ENCODE results near the gene WDPCP.
"Not testable (repeated sequence)": the region's sequence is repeated elsewhere in the genome, so short reads cannot be mapped to it uniquely, and the experiment has no call there.

Gene WDPCP, protein sequence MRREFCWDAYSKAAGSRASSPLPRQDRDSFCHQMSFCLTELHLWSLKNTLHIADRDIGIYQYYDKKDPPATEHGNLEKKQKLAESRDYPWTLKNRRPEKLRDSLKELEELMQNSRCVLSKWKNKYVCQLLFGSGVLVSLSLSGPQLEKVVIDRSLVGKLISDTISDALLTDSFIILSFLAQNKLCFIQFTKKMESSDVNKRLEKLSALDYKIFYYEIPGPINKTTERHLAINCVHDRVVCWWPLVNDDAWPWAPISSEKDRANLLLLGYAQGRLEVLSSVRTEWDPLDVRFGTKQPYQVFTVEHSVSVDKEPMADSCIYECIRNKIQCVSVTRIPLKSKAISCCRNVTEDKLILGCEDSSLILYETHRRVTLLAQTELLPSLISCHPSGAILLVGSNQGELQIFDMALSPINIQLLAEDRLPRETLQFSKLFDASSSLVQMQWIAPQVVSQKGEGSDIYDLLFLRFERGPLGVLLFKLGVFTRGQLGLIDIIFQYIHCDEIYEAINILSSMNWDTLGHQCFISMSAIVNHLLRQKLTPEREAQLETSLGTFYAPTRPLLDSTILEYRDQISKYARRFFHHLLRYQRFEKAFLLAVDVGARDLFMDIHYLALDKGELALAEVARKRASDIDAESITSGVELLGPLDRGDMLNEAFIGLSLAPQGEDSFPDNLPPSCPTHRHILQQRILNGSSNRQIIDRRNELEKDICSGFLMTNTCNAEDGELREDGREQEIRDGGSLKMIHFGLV

DNA sequence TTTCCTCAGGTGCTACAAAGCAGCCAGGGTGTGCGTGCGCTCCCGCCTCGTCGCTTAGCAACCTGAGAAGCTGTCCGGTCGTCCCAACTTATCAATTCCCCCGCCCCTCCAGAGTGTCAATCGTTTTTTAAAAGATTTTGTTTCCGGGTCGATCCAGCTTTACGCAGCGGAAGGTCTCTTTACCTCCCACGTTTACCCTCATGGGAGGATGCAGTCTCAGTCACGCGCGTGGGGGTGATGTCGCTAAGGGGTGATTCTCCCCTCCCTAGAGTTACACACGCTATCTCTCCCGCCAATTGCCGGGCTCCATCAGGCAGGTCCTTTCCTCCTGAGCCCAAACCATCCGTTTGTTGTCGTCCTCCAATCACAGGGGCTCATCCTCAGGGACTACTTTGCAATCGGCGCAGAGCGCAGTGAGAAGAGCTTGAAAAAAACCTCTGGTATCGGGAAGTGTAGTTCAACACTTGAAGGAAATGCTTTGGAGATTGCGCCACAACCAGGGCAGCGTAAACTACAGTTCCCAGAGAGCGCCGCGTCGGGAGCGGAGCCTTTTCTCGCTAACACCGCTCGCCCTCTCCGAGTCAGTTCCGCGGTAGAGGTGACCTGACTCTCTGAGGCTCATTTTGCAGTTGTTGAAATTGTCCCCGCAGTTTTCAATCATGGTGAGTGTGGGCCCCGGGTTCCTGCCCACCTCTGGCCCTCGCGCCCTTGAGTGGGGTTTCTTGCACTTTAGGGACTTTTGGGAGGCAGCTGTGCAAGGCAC is at the start of gene WDPCP, which contains the start of gene MDH1:
WDPCP (minus strand) TSS at position 93 of the 763 bp plus-strand sequence. CDS start 206 bp downstream, outside the sequence.
MDH1 (plus strand) TSS at position 579 of the 763 bp plus-strand sequence; CDS start at position 660, 81 bp downstream.
- peak within 1 kb of the TSS; percentile 68 for H3K4me3 ChIP-seq (ENCODE audit: low read depth, low read length)
- TF ChIP-seq, protein P1, sequence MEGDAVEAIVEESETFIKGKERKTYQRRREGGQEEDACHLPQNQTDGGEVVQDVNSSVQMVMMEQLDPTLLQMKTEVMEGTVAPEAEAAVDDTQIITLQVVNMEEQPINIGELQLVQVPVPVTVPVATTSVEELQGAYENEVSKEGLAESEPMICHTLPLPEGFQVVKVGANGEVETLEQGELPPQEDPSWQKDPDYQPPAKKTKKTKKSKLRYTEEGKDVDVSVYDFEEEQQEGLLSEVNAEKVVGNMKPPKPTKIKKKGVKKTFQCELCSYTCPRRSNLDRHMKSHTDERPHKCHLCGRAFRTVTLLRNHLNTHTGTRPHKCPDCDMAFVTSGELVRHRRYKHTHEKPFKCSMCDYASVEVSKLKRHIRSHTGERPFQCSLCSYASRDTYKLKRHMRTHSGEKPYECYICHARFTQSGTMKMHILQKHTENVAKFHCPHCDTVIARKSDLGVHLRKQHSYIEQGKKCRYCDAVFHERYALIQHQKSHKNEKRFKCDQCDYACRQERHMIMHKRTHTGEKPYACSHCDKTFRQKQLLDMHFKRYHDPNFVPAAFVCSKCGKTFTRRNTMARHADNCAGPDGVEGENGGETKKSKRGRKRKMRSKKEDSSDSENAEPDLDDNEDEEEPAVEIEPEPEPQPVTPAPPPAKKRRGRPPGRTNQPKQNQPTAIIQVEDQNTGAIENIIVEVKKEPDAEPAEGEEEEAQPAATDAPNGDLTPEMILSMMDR (IDR thresholded peaks at IDR 0.05; ENCODE audit: insufficient read depth, low read depth, low read length, missing control alignments) = no peak
- DNase-seq (ENCODE audit: low read depth) = peak; percentile 99

DNA sequence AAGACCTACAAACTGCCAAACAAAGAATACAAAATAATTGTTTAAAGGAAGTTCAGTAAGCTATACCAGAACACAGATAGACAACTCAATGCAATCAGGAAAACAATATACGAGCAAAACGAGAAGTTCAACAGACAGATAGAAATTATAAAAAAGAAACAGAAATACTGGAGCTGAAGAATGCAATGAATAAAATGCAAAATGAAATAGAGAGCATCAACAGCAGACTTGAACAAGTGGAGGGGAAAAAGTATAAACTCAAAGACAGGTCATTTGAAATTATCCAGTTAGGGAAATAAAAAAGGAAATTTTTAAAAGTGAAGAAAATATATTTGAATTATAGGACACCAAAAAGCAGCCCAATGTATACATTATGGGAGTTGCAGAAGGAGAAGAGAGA is 44.1 kb upstream of the WDPCP start:
- DNase-seq (ENCODE audit: low read depth) = no peak
- TF ChIP-seq, protein P1 (IDR thresholded peaks at IDR 0.05; ENCODE audit: insufficient read depth, low read depth, low read length, missing control alignments) = no peak
- no peak overlapping the region for H3K4me3 ChIP-seq (ENCODE audit: low read depth, low read length)

DNA sequence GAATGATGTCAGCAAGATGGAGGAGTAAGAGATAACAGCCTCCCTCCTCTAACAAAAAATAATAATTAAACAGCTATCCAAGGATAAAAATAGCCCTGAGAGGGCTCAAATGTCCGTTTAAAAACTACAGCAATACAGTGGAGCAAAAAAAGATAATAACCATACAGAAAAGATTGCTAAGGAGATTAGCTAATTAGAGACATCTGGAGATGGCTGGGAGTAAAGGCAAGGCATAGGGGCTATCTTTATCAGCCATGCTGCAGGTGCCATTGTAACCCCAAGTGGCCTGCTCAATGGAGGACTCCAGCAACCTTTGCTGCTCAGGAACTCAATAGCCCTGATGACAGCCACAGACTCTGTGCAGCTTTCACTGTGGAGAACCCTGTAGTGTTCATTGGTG is 43.2 kb upstream of the WDPCP start:
- TF ChIP-seq, protein P1 (IDR thresholded peaks at IDR 0.05; ENCODE audit: insufficient read depth, low read depth, low read length, missing control alignments) = no peak
- no peak for DNase-seq (ENCODE audit: low read depth)

DNA sequence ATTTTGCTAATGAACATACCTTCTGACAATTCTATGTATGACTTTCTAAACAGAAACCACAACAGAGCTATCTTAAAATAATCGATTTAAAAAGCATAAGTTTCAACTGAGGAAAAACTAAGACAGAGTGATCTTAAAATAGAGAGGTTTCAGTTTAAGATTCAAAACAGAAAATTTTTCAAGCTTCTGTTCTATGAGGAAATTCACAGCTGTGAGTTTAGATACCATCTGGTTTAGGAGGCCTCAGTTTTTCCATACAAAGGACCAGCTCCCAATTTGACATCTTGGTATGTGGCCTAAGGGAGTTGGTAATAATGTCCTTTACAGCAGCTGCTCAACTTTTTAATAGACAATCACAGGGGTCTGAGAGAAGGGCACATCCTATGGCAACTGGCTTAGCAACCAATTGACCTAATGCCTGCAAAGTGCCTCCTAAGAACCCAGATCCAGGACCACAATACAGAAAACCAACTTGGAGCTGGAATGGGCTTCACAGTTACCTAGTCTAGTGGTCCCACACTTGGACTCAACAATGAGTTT is 40.2 kb upstream of the WDPCP start:
- H3K4me3 ChIP-seq (ENCODE audit: low read depth, low read length) = no peak overlapping the region
- TF ChIP-seq, protein P1 (IDR thresholded peaks at IDR 0.05; ENCODE audit: insufficient read depth, low read depth, low read length, missing control alignments) = no peak
- DNase-seq (ENCODE audit: low read depth) = peak; percentile 5

More for the DNA sequence above, 43.2 kb upstream of the WDPCP start:
- H3K4me3 ChIP-seq (ENCODE audit: low read depth, low read length) = no peak overlapping the region

DNA sequence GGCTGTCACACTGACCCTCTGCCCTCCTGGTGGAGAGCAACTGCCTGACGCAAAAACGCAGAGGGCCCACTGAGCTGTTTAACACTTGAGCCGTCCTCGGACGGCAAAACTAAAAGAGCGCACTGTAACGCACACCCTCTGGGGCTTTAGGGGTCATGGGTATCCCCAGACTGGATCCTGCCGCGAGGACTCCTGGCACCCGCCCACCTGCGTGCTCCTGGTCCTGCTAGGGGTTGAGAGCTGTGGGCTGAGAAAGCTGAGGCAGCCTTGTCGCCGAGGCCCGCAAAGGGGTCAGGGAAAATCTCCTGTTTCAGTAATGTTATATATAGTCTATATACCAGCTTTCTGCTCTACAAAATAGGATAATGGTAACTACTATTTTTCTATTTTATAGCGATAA is 39.6 kb upstream of the WDPCP start:
- TF ChIP-seq, protein P1 (IDR thresholded peaks at IDR 0.05; ENCODE audit: insufficient read depth, low read depth, low read length, missing control alignments) = no peak
- H3K4me3 ChIP-seq (ENCODE audit: low read depth, low read length) = no peak overlapping the region
- DNase-seq (ENCODE audit: low read depth) = no peak

DNA sequence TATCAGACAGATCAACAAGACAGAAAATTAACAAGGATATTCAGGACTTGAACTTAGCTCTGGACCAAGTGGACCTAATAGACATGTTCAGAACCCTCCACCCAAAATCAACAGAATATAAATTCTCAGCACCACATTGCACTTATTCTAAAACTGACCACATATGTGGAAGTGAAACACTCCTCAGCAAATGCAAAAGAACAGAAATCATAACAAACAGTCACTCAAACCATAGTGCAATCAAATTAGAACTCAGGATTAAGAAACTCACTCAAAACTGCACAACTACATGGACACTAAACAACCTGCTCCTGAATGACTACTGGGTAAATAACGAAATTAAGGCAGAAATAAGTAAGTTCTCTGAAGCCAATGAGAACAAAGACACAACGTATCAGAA is 35.5 kb upstream of the WDPCP start:
- peak; percentile 3 for DNase-seq (ENCODE audit: low read depth)
- not testable (repeated sequence) for H3K4me3 ChIP-seq (ENCODE audit: low read depth, low read length)

Data from GM12865 (cell line).